OCI-LY1 (cell line): ENCODE results near the gene TMEM19.
A peak's percentile ranks its signal among the peaks of the same experiment; 100 is the strongest.

Experiments
- H2AFZ ChIP-seq: fragments of 200-600 bp; sonication (generic), shearing (Covaris generic); 2 replicates; pipeline ENCODE4 v1.6.0; 2014; ENCODE audit warnings: antibody characterized with exemption, mild to moderate bottlenecking, low read length
- H3F3A ChIP-seq: fragments of 200-600 bp; sonication (generic), shearing (Covaris generic); 2 replicates; pipeline ENCODE4 v1.6.0; 2014; ENCODE audit warnings: mild to moderate bottlenecking, antibody characterized with exemption, low read length, moderate library complexity; ENCODE audit not compliant: insufficient read depth
- H3K27ac ChIP-seq: fragments of 200-600 bp; sonication (generic); 2 replicates; pipeline ENCODE4 v1.5.1; 2014; ENCODE audit warnings: low read length, mixed run types, mild to moderate bottlenecking, low read depth; ENCODE audit not compliant: poor library complexity, severe bottlenecking
- H3K27me3 ChIP-seq: fragments of 200-600 bp; sonication (generic); 2 replicates; pipeline ENCODE4 v1.6.0; 2014; ENCODE audit warnings: antibody characterized with exemption, mild to moderate bottlenecking, low read length, moderate library complexity; ENCODE audit not compliant: insufficient read depth
- H3K36me3 ChIP-seq: fragments of 200-600 bp; sonication (generic); 2 replicates; pipeline ENCODE4 v1.6.1; 2014; ENCODE audit warnings: mild to moderate bottlenecking, antibody characterized with exemption, low read length, moderate library complexity, mixed read lengths; ENCODE audit not compliant: insufficient read depth
- H3K4me1 ChIP-seq: fragments of 200-600 bp; sonication (generic); 2 replicates; pipeline ENCODE4 v1.5.1; 2014; ENCODE audit warnings: mild to moderate bottlenecking, low read length, moderate library complexity; ENCODE audit not compliant: insufficient read depth, severe bottlenecking
- H3K4me2 ChIP-seq: fragments of 200-600 bp; sonication (generic), shearing (Covaris generic); 2 replicates; pipeline ENCODE4 v1.6.1; 2014; ENCODE audit warnings: low read length
- H3K4me3 ChIP-seq: fragments of 200-600 bp; sonication (generic); 2 replicates; pipeline ENCODE4 v1.5.1; 2014; ENCODE audit warnings: low read length, low read depth, mild to moderate bottlenecking, mixed read lengths; ENCODE audit not compliant: poor library complexity, severe bottlenecking
- H3K79me2 ChIP-seq: fragments of 200-600 bp; shearing (Covaris generic); 2 replicates; pipeline ENCODE4 v1.6.1; 2016; ENCODE audit warnings: mixed run types, low read length, mixed read lengths; ENCODE audit not compliant: insufficient read depth
- H3K9ac ChIP-seq: fragments of 200-600 bp; sonication (generic), shearing (Covaris generic); 2 replicates; pipeline ENCODE4 v1.6.1; 2014; ENCODE audit warnings: mild to moderate bottlenecking, low read length, mixed read lengths
- H3K9me2 ChIP-seq: fragments of 200-600 bp; sonication (generic), shearing (Covaris generic); 2 replicates; pipeline ENCODE4 v1.6.1; 2014; ENCODE audit warnings: low read depth, mild to moderate bottlenecking, low read length, mixed read lengths
- H3K9me3 ChIP-seq: fragments of 200-600 bp; shearing (Covaris generic); 2 replicates; pipeline ENCODE4 v1.6.1; 2014; ENCODE audit warnings: low read length, mixed read lengths
- H4K20me1 ChIP-seq: fragments of 200-600 bp; sonication (generic), shearing (Covaris generic); 2 replicates; pipeline ENCODE4 v1.6.0; 2016; ENCODE audit warnings: mild to moderate bottlenecking, low read length; ENCODE audit not compliant: insufficient read depth
- CTCF ChIP-seq: fragments of 200-600 bp; sonication (generic), shearing (Covaris generic); IDR thresholded peaks from 2 replicates; pipeline ENCODE4 v1.5.1; 2017; ENCODE audit warnings: mild to moderate bottlenecking, antibody characterized with exemption, low read length, moderate library complexity, mixed read lengths
- EZH2 ChIP-seq: fragments of 200-600 bp; sonication (generic), shearing (Covaris generic); IDR thresholded peaks from 2 replicates; pipeline ENCODE4 v1.8.0; 2017; ENCODE audit warnings: borderline replicate concordance, mixed run types, mild to moderate bottlenecking, antibody characterized with exemption, low read length, moderate library complexity, mixed read lengths

TMEM19 gene

GRCh38 chr12:71685914-71686657, at the start of gene TMEM19:
Gene TMEM19, plus strand, starts transcription at chr12:71686082. Its CDS starts 599 bp downstream, at chr12:71686681.
- H3K9ac ChIP-seq, result peak within 1 kb of the TSS; percentile 76
- TF ChIP-seq CTCF (peak; percentile 34; the same call in 1 of the 2 replicates), EZH2 (no peak)
- no peaks in the 10 kb centered on the region for H3K36me3 ChIP-seq
- peaks cover 14% of the 10 kb centered on the region for H3F3A ChIP-seq
- H3K4me3 ChIP-seq, result peak within 1 kb of the TSS; percentile 76
- peak within 1 kb of the TSS; percentile 54; the same call in 1 of the 2 replicates for H2AFZ ChIP-seq
- H3K27ac ChIP-seq, result peak within 1 kb of the TSS; percentile 99
- H3K27me3 ChIP-seq, result no peaks in the 10 kb centered on the region
- no peaks in the 10 kb centered on the region for H4K20me1 ChIP-seq
- no peaks in the 10 kb centered on the region for H3K9me2 ChIP-seq
- H3K9me3 ChIP-seq, result no peaks in the 10 kb centered on the region
- H3K79me2 ChIP-seq, result no peaks in the 10 kb centered on the region; the same call in 1 of the 2 replicates
- H3K4me1 ChIP-seq, result peaks cover 54% of the 10 kb centered on the region
- peak within 1 kb of the TSS; percentile 80 for H3K4me2 ChIP-seq

GRCh38 chr12:71636704-71637115, 49.2 kb upstream of the TMEM19 start:
- H3K9ac ChIP-seq, result no peak overlapping the region
- H2AFZ ChIP-seq, result no peak overlapping the region
- H4K20me1 ChIP-seq, result no peaks in the 10 kb centered on the region
- TF ChIP-seq CTCF (peak; percentile 86), EZH2 (no peak)
- H3K36me3 ChIP-seq, result peaks cover 82% of the 10 kb centered on the region
- no peak overlapping the region for H3K27ac ChIP-seq
- H3K4me2 ChIP-seq, result no peak overlapping the region
- H3K27me3 ChIP-seq, result no peaks in the 10 kb centered on the region
- H3F3A ChIP-seq, result peaks cover 4% of the 10 kb centered on the region; the same call in 1 of the 2 replicates
- H3K9me3 ChIP-seq, result no peaks in the 10 kb centered on the region
- H3K4me3 ChIP-seq, result no peak overlapping the region
- H3K79me2 ChIP-seq, result no peaks in the 10 kb centered on the region
- no peaks in the 10 kb centered on the region for H3K4me1 ChIP-seq
- no peaks in the 10 kb centered on the region for H3K9me2 ChIP-seq

DNA sequence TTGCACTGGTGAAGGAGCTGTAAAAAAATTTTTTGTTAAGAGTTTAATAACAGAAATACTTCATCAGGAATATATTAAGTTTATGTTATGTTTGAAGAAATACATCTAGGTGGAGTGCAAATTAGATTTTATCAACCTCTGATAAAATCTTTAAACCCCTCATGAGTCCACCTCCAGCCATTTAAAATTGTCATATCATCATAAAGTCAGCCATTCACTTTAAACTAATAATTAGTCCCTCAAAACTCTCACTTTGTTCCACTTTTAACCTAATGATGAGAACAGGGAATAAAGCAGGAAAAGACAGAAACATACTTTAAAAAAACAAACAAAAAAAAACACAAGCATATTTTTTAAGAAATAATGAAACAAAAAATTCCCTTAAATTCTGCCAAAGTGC, 47.4 kb upstream of the TMEM19 start:
- Histone ChIP-seq H3K9me2 (no peaks in the 10 kb centered on the region), H3K4me3 (no peak overlapping the region), H3K36me3 (peaks cover 81% of the 10 kb centered on the region)

More for the DNA sequence above, 47.4 kb upstream of the TMEM19 start:
- H2AFZ ChIP-seq, result no peak overlapping the region
- H3F3A ChIP-seq, result peaks cover 4% of the 10 kb centered on the region; the same call in 1 of the 2 replicates
- no peaks in the 10 kb centered on the region for H3K4me1 ChIP-seq
- no peak overlapping the region for H3K4me2 ChIP-seq
- no peak overlapping the region for H3K9ac ChIP-seq
- no peaks in the 10 kb centered on the region for H3K9me3 ChIP-seq
- H3K27me3 ChIP-seq, result no peaks in the 10 kb centered on the region
- H4K20me1 ChIP-seq, result no peaks in the 10 kb centered on the region
- no peak for TF ChIP-seq EZH2
- no peak overlapping the region for H3K27ac ChIP-seq
- H3K79me2 ChIP-seq, result no peaks in the 10 kb centered on the region
